H9 (cell line): ENCODE results near the gene RASGRF1. TPM values are rescaled to one million over a fixed set of nuclear protein-coding genes. Genes with fewer than 3 reads are reported as not detected.

Source experiments
- DNase-seq: peaks from one replicate; pipeline ENCODE4 v3.0.0-alpha.2; 2017
- H2AFZ ChIP-seq: one replicate; pipeline ENCODE4 v1.6.1; 2013; ENCODE audit warnings: mild to moderate bottlenecking, low read length, control low read depth, moderate library complexity
- H2AK5ac ChIP-seq: 2 replicates; pipeline ENCODE4 v1.6.1; 2013; ENCODE audit warnings: low read length, control low read depth, mixed read lengths; ENCODE audit not compliant: insufficient read length
- H2BK120ac ChIP-seq: one replicate; pipeline ENCODE4 v1.6.1; 2013; ENCODE audit warnings: low read depth, mild to moderate bottlenecking, low read length, control low read depth, inconsistent platforms; ENCODE audit not compliant: poor library complexity, severe bottlenecking
- H2BK12ac ChIP-seq: 2 replicates; pipeline ENCODE4 v1.6.1; 2013; ENCODE audit warnings: low read length, control low read depth, mixed read lengths, low read depth; ENCODE audit not compliant: insufficient read length
- H2BK15ac ChIP-seq: 2 replicates; pipeline ENCODE4 v1.6.1; 2013; ENCODE audit warnings: low read depth, low read length, control low read depth
- H2BK20ac ChIP-seq: one replicate; pipeline ENCODE4 v1.6.1; 2013; ENCODE audit warnings: low read depth, mild to moderate bottlenecking, low read length, control low read depth, inconsistent platforms; ENCODE audit not compliant: poor library complexity, severe bottlenecking
- H2BK5ac ChIP-seq: 2 replicates; pipeline ENCODE4 v1.6.1; 2013; ENCODE audit warnings: low read length, control low read depth, mixed read lengths; ENCODE audit not compliant: insufficient read length
- H3K14ac ChIP-seq: 2 replicates; pipeline ENCODE4 v1.6.1; 2013; ENCODE audit warnings: low read length, control low read depth; ENCODE audit not compliant: insufficient read depth
- H3K18ac ChIP-seq: 2 replicates; pipeline ENCODE4 v1.6.1; 2013; ENCODE audit warnings: low read depth, mild to moderate bottlenecking, mixed read lengths, low read length, control low read depth; ENCODE audit not compliant: insufficient read length
- H3K23ac ChIP-seq: 2 replicates; pipeline ENCODE4 v1.6.1; 2013; ENCODE audit warnings: low read length, control low read depth, mixed read lengths, low read depth; ENCODE audit not compliant: insufficient read length
- H3K23me2 ChIP-seq: 2 replicates; pipeline ENCODE4 v1.6.1; 2013; ENCODE audit warnings: low read depth, mild to moderate bottlenecking, mixed read lengths, low read length, control low read depth; ENCODE audit not compliant: insufficient read length, poor library complexity, severe bottlenecking
- H3K27ac ChIP-seq: 2 replicates; pipeline ENCODE4 v1.5.1; 2013; ENCODE audit warnings: low read length, control low read depth, mixed read lengths, low read depth; ENCODE audit not compliant: insufficient read length
- H3K27me3 ChIP-seq: 2 replicates; pipeline ENCODE4 v1.6.1; 2013; ENCODE audit warnings: low read length, control low read depth, inconsistent platforms; ENCODE audit not compliant: insufficient read depth
- H3K4ac ChIP-seq: 2 replicates; pipeline ENCODE4 v1.6.1; 2013; ENCODE audit warnings: low read depth, mild to moderate bottlenecking, control low read depth, inconsistent platforms, low read length, moderate library complexity
- H3K4me1 ChIP-seq: 2 replicates; pipeline ENCODE4 v1.6.1; 2013; ENCODE audit warnings: low read length, control low read depth, inconsistent platforms; ENCODE audit not compliant: insufficient read depth
- H3K4me2 ChIP-seq: 2 replicates; pipeline ENCODE4 v1.6.1; 2013; ENCODE audit warnings: low read length, control low read depth, mixed read lengths; ENCODE audit not compliant: insufficient read length, insufficient read depth
- H3K56ac ChIP-seq: 2 replicates; pipeline ENCODE4 v1.6.1; 2013; ENCODE audit warnings: low read depth, mild to moderate bottlenecking, mixed read lengths, low read length, control low read depth; ENCODE audit not compliant: insufficient read length
- H3K79me1 ChIP-seq: 2 replicates; pipeline ENCODE4 v1.6.1; 2013; ENCODE audit warnings: low read depth, mild to moderate bottlenecking, moderate library complexity, low read length, control low read depth, inconsistent platforms; ENCODE audit not compliant: insufficient read depth, poor library complexity, severe bottlenecking
- H3K79me2 ChIP-seq: 2 replicates; pipeline ENCODE4 v1.6.1; 2013; ENCODE audit warnings: low read length, control low read depth, inconsistent platforms; ENCODE audit not compliant: insufficient read depth
- H3K9ac ChIP-seq: 2 replicates; pipeline ENCODE4 v1.6.1; 2013; ENCODE audit warnings: low read length, control low read depth, mixed read lengths; ENCODE audit not compliant: insufficient read length; ENCODE audit errors: extremely low read depth
- H3K9me3 ChIP-seq: one replicate; pipeline ENCODE4 v1.6.1; 2013; ENCODE audit warnings: low read depth, low read length, inconsistent platforms; ENCODE audit not compliant: control insufficient read depth
- H3T11ph ChIP-seq: one replicate; pipeline ENCODE4 v1.6.1; 2013; ENCODE audit warnings: mild to moderate bottlenecking, low read length, control low read depth, inconsistent platforms
- H4K20me1 ChIP-seq: one replicate; pipeline ENCODE4 v1.6.1; 2013; ENCODE audit not compliant: control insufficient read depth, insufficient read length, insufficient read depth
- H4K5ac ChIP-seq: 2 replicates; pipeline ENCODE4 v1.6.1; 2013; ENCODE audit warnings: low read depth, mild to moderate bottlenecking, mixed read lengths, low read length, control low read depth; ENCODE audit not compliant: insufficient read length
- H4K8ac ChIP-seq: replicated peaks from 2 replicates; pipeline ENCODE4 v1.6.1; 2013; ENCODE audit warnings: low read length, control low read depth, mixed read lengths, low read depth; ENCODE audit not compliant: insufficient read length
- H4K91ac ChIP-seq: 2 replicates; pipeline ENCODE4 v1.6.1; 2013; ENCODE audit warnings: low read depth, mild to moderate bottlenecking, moderate library complexity, mixed read lengths, low read length, control low read depth; ENCODE audit not compliant: insufficient read length
- H3K27ac Mint-ChIP-seq, 3 experiments: 2 replicates in 2 of 3; 3 replicates in 1 of 3; pipeline ENCODE4 v1.8.0; 2020 to 2021; ENCODE audit warnings: mixed read lengths in 3 of 3, mild to moderate bottlenecking in 1 of 3, moderate library complexity in 1 of 3
- H3K27me3 Mint-ChIP-seq: 2 replicates; pipeline ENCODE4 v1.8.0; 2021; ENCODE audit warnings: low read depth, mild to moderate bottlenecking, moderate library complexity, mixed read lengths
- H3K36me3 Mint-ChIP-seq, 3 experiments: 2 replicates in 2 of 3; 3 replicates in 1 of 3; pipeline ENCODE4 v1.8.0; 2020 to 2021; ENCODE audit warnings: low read depth in 3 of 3, mixed read lengths in 3 of 3; ENCODE audit not compliant: insufficient read depth in 1 of 3
- H3K4me1 Mint-ChIP-seq, 2 experiments: 2 replicates each; pipeline ENCODE4 v1.8.0; 2020; ENCODE audit warnings: mixed read lengths in 2 of 2
- H3K4me3 Mint-ChIP-seq, 2 experiments: 2 replicates in 1 of 2; 3 replicates in 1 of 2; pipeline ENCODE4 v1.8.0; 2020 to 2021; ENCODE audit warnings: mild to moderate bottlenecking in 2 of 2, mixed read lengths in 2 of 2, moderate library complexity in 1 of 2
- H3K9me3 Mint-ChIP-seq, 2 experiments: 2 replicates in 1 of 2; 3 replicates in 1 of 2; pipeline ENCODE4 v1.8.0; 2020; ENCODE audit warnings: mild to moderate bottlenecking in 2 of 2, mixed read lengths in 2 of 2, moderate library complexity in 1 of 2
- WGBS: extraction: QIAGEN DNeasy Blood & Tissue Kit; methylation state at CpG from one replicate; pipeline ENCODE4 v1.1.7; 2013; ENCODE audit warnings: missing lambda C conversion rate, low lambda C conversion rate, mixed read lengths; ENCODE audit not compliant: insufficient read length; ENCODE audit errors: extremely low coverage; 5-methylcytosine and 5-hydroxymethylcytosine counted together
- total RNA-seq: library from RNA; stranded (reverse); gene quantifications from 2 replicates; pipeline ENCODE4 v1.2.1, GENCODE V29; 2021
- TF ChIP-seq, protein P1 (sequence below): fragments of 200-600 bp; sonication (generic); conservative IDR thresholded peaks from 3 replicates; pipeline ENCODE4 v1.8.0; 2021; ENCODE audit warnings: antibody characterized with exemption, mild to moderate bottlenecking

Gene RASGRF1
- total RNA-seq, 1 experiment from 2014 or later: 0.48 TPM

DNA sequence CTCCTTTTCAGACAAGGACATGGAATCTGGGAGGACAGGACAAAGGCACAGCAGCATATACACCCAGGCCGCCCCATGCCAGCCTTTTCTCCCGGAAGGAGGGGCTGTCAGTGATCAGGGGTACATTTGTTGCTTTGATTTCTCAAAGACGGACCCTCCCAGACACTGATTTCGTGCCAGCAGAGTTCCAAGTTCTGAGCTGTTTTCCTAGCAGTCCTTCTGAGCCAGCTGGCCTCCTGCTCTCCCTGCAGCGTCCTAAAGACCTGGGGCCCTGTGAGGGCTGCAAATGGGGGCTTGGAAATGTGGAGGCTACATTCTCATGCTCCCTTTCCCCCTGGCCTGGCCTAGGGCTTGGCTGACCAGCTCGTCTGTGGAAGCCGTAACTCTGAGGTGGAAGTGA lies 168.1 kb downstream of the RASGRF1 start:
- H3K18ac ChIP-seq: no peak overlapping the region
- no peak overlapping the region for H2BK15ac ChIP-seq
- no peak overlapping the region for H3K4ac ChIP-seq
- no peak overlapping the region for H3K4me2 ChIP-seq
- Mint-ChIP-seq H3K27me3 (no peaks in the 10 kb centered on the region), H3K4me3 (no peak overlapping the region), H3K9me3 (no peaks in the 10 kb centered on the region), H3K36me3 (peaks cover 17 to 44% (median 28%) of the 10 kb centered on the region in 3 experiments), H3K27ac (no peak overlapping the region), H3K4me1 (no peaks in the 10 kb centered on the region)
- no peak for DNase-seq
- no peak overlapping the region for H3K56ac ChIP-seq
- no peaks in the 10 kb centered on the region for H3K79me1 ChIP-seq
- H2BK5ac ChIP-seq: no peak overlapping the region
- no peak overlapping the region for H2AFZ ChIP-seq
- H3K14ac ChIP-seq: no peak overlapping the region
- no peak overlapping the region for H2BK20ac ChIP-seq
- no peak overlapping the region for H4K91ac ChIP-seq
- no peak overlapping the region for H3K27ac ChIP-seq
- no peak overlapping the region for H2BK120ac ChIP-seq
- H4K5ac ChIP-seq: no peak overlapping the region
- no peaks in the 10 kb centered on the region for H4K20me1 ChIP-seq
- H3K9me3 ChIP-seq: no peaks in the 10 kb centered on the region
- no CpG with 5 or more reads among the region's 7 CpGs for WGBS
- H3K79me2 ChIP-seq: no peaks in the 10 kb centered on the region
- H2BK12ac ChIP-seq: no peak overlapping the region
- no peak overlapping the region for H3K9ac ChIP-seq
- no peaks in the 10 kb centered on the region for H3K23me2 ChIP-seq
- H2AK5ac ChIP-seq: no peak overlapping the region
- TF ChIP-seq, protein P1, sequence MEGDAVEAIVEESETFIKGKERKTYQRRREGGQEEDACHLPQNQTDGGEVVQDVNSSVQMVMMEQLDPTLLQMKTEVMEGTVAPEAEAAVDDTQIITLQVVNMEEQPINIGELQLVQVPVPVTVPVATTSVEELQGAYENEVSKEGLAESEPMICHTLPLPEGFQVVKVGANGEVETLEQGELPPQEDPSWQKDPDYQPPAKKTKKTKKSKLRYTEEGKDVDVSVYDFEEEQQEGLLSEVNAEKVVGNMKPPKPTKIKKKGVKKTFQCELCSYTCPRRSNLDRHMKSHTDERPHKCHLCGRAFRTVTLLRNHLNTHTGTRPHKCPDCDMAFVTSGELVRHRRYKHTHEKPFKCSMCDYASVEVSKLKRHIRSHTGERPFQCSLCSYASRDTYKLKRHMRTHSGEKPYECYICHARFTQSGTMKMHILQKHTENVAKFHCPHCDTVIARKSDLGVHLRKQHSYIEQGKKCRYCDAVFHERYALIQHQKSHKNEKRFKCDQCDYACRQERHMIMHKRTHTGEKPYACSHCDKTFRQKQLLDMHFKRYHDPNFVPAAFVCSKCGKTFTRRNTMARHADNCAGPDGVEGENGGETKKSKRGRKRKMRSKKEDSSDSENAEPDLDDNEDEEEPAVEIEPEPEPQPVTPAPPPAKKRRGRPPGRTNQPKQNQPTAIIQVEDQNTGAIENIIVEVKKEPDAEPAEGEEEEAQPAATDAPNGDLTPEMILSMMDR: no peak
- no peaks in the 10 kb centered on the region for H3K4me1 ChIP-seq
- H3K23ac ChIP-seq: no peak overlapping the region
- H3T11ph ChIP-seq: no peak overlapping the region
- no peak overlapping the region for H4K8ac ChIP-seq
- no peaks in the 10 kb centered on the region for H3K27me3 ChIP-seq
